Measurements from ENCODE around the gene EPS8L3. TPM values are rescaled to one million over a fixed set of nuclear protein-coding genes. Genes with fewer than 3 reads are reported as not detected.

Gene EPS8L3
- total RNA-seq, 1 experiment from 2014 or later, result not detected

- in situ Hi-C loops (cut with HindIII; ENCODE audit: low pct_unique_long_range_greater_than_20kb, low sequenced_read_pairs), result no loop called here
- no peak for DNase-seq (ENCODE audit: low read depth, low spot score)
Measured at GRCh38 chr1:109785446-109786111, 21.9 kb upstream of the EPS8L3 start.

- in situ Hi-C loops (cut with HindIII; ENCODE audit: low pct_unique_long_range_greater_than_20kb, low sequenced_read_pairs), result no loop called here
- DNase-seq (ENCODE audit: low read depth, low spot score), result no peak
Measured at GRCh38 chr1:109784551-109785252, 21.0 kb upstream of the EPS8L3 start.

GRCh38 chr1:109783436-109783835 lies 19.7 kb upstream of the EPS8L3 start:
- in situ Hi-C loops (cut with HindIII; ENCODE audit: low pct_unique_long_range_greater_than_20kb, low sequenced_read_pairs), result no loop called here
- DNase-seq (ENCODE audit: low read depth, low spot score), result no peak

- in situ Hi-C loops (cut with HindIII; ENCODE audit: low pct_unique_long_range_greater_than_20kb, low sequenced_read_pairs), result no loop called here
Measured at GRCh38 chr1:109782927-109783326, 19.2 kb upstream of the EPS8L3 start.

GRCh38 chr1:109782514-109782913 lies 18.8 kb upstream of the EPS8L3 start:
- in situ Hi-C loops (cut with HindIII; ENCODE audit: low pct_unique_long_range_greater_than_20kb, low sequenced_read_pairs), result no loop called here
- no peak for DNase-seq (ENCODE audit: low read depth, low spot score)

More at GRCh38 chr1:109782927-109783326, 19.2 kb upstream of the EPS8L3 start:
- DNase-seq (ENCODE audit: low read depth, low spot score), result no peak

GRCh38 chr1:109781806-109782205 lies 18.1 kb upstream of the EPS8L3 start:
- in situ Hi-C loops (cut with HindIII; ENCODE audit: low pct_unique_long_range_greater_than_20kb, low sequenced_read_pairs), result no loop called here
- no peak for DNase-seq (ENCODE audit: low read depth, low spot score)

- DNase-seq (ENCODE audit: low read depth, low spot score), result no peak
- in situ Hi-C loops (cut with HindIII; ENCODE audit: low pct_unique_long_range_greater_than_20kb, low sequenced_read_pairs), result no loop called here
Measured at GRCh38 chr1:109780982-109781381, 17.3 kb upstream of the EPS8L3 start.

GRCh38 chr1:109777980-109778625 lies 14.4 kb upstream of the EPS8L3 start:
- in situ Hi-C loops (cut with HindIII; ENCODE audit: low pct_unique_long_range_greater_than_20kb, low sequenced_read_pairs), result no loop called here
- DNase-seq (ENCODE audit: low read depth, low spot score), result no peak

GRCh38 chr1:109777436-109777835 lies 13.7 kb upstream of the EPS8L3 start:
- in situ Hi-C loops (cut with HindIII; ENCODE audit: low pct_unique_long_range_greater_than_20kb, low sequenced_read_pairs), result no loop called here
- DNase-seq (ENCODE audit: low read depth, low spot score), result no peak

GRCh38 chr1:109776911-109777310 lies 13.2 kb upstream of the EPS8L3 start:
- peak; percentile 83 for DNase-seq (ENCODE audit: low read depth, low spot score)
- in situ Hi-C loops (cut with HindIII; ENCODE audit: low pct_unique_long_range_greater_than_20kb, low sequenced_read_pairs), result no loop called here

GRCh38 chr1:109776206-109776835 lies 12.6 kb upstream of the EPS8L3 start:
- in situ Hi-C loops (cut with HindIII; ENCODE audit: low pct_unique_long_range_greater_than_20kb, low sequenced_read_pairs), result no loop called here
- DNase-seq (ENCODE audit: low read depth, low spot score), result no peak

- in situ Hi-C loops (cut with HindIII; ENCODE audit: low pct_unique_long_range_greater_than_20kb, low sequenced_read_pairs), result no loop called here
- DNase-seq (ENCODE audit: low read depth, low spot score), result no peak
Measured at GRCh38 chr1:109775398-109775797, 11.7 kb upstream of the EPS8L3 start.

GRCh38 chr1:109773900-109774485 lies 10.3 kb upstream of the EPS8L3 start:
- no peak for DNase-seq (ENCODE audit: low read depth, low spot score)
- in situ Hi-C loops (cut with HindIII; ENCODE audit: low pct_unique_long_range_greater_than_20kb, low sequenced_read_pairs), result no loop called here

GRCh38 chr1:109773203-109773899 lies 9.6 kb upstream of the EPS8L3 start:
- in situ Hi-C loops (cut with HindIII; ENCODE audit: low pct_unique_long_range_greater_than_20kb, low sequenced_read_pairs), result no loop called here
- peak; percentile 91 for DNase-seq (ENCODE audit: low read depth, low spot score)

GRCh38 chr1:109772658-109773202 lies 9.0 kb upstream of the EPS8L3 start:
- in situ Hi-C loops (cut with HindIII; ENCODE audit: low pct_unique_long_range_greater_than_20kb, low sequenced_read_pairs), result no loop called here
- DNase-seq (ENCODE audit: low read depth, low spot score), result no peak

GRCh38 chr1:109771712-109772657 lies 8.3 kb upstream of the EPS8L3 start:
- no peak for DNase-seq (ENCODE audit: low read depth, low spot score)
- in situ Hi-C loops (cut with HindIII; ENCODE audit: low pct_unique_long_range_greater_than_20kb, low sequenced_read_pairs), result no loop called here
